IMR-90 (cell line): ENCODE measurements around the gene KRCC1.

Experiments used
- BHLHE40 ChIP-seq: fragments of 150-350 bp; IDR thresholded peaks from 2 replicates; pipeline ENCODE4 v1.6.1; 2016; ENCODE audit warnings: mild to moderate bottlenecking, low read depth, low read length
- CEBPB ChIP-seq: IDR thresholded peaks from 2 replicates; pipeline ENCODE4 v1.6.1; 2012; ENCODE audit warnings: low read depth, low read length, improper control_type of control experiment
- CHD1 ChIP-seq: IDR thresholded peaks from 2 replicates; pipeline ENCODE4 v1.6.1; 2012; ENCODE audit warnings: low read depth, low read length, improper control_type of control experiment
- CTCF ChIP-seq: conservative IDR thresholded peaks from 2 replicates; pipeline ENCODE4 v1.5.1; 2012; ENCODE audit warnings: mild to moderate bottlenecking, low read depth, low read length, improper control_type of control experiment
- ELK1 ChIP-seq: fragments of 150-350 bp; IDR thresholded peaks from 2 replicates; pipeline ENCODE4 v1.6.1; 2016; ENCODE audit warnings: low read depth, mild to moderate bottlenecking, low read length, moderate library complexity, borderline replicate concordance
- FOS ChIP-seq: fragments of 150-350 bp; IDR thresholded peaks from 2 replicates; pipeline ENCODE4 v1.6.1; 2016; ENCODE audit warnings: low read depth, low read length
- MAZ ChIP-seq: IDR thresholded peaks from 2 replicates; pipeline ENCODE4 v1.6.1; 2012; ENCODE audit warnings: low read depth, mild to moderate bottlenecking, low read length, improper control_type of control experiment, moderate library complexity, borderline replicate concordance
- POLR2A ChIP-seq: IDR thresholded peaks from 2 replicates; pipeline ENCODE4 v1.6.1; 2012; ENCODE audit warnings: mild to moderate bottlenecking, low read depth, low read length
- RAD21 ChIP-seq: IDR thresholded peaks from 2 replicates; pipeline ENCODE4 v1.6.1; 2012; ENCODE audit warnings: low read length, improper control_type of control experiment
- RFX5 ChIP-seq: IDR thresholded peaks from 2 replicates; pipeline ENCODE4 v1.8.0; 2012; ENCODE audit warnings: low read depth, mild to moderate bottlenecking, low read length, moderate library complexity
- SMC3 ChIP-seq: fragments of 150-350 bp; IDR thresholded peaks from 2 replicates; pipeline ENCODE4 v1.6.1; 2016; ENCODE audit warnings: low read depth, mild to moderate bottlenecking, antibody characterized with exemption, low read length, moderate library complexity
- USF2 ChIP-seq: fragments of 150-350 bp; IDR thresholded peaks from 2 replicates; pipeline ENCODE4 v1.6.1; 2017; ENCODE audit warnings: mild to moderate bottlenecking, antibody characterized with exemption, low read length, low read depth

- TF ChIP-seq SMC3 = no peak
- TF ChIP-seq CTCF = no peak
- no peak for TF ChIP-seq POLR2A
- no peak for TF ChIP-seq RAD21
- TF ChIP-seq CHD1 = no peak
- no peak for TF ChIP-seq RFX5
- TF ChIP-seq USF2 = no peak
- TF ChIP-seq BHLHE40 = no peak
- TF ChIP-seq FOS = no peak
- TF ChIP-seq ELK1 = no peak
- no peak for TF ChIP-seq CEBPB
- TF ChIP-seq MAZ = no peak
Measured at GRCh38 chr2:88067598-88067997, 12.0 kb upstream of the KRCC1 start, which contains the start of gene SMYD1.
